Right atrium auricular region (tissue), 2 donors: ENCODE data around the gene NAA25. TPM values are rescaled to one million over a fixed set of nuclear protein-coding genes. Genes with fewer than 3 reads are reported as not detected.

Experiments
- DNase-seq: peaks from one replicate; pipeline ENCODE4 v3.0.0-alpha.2; 2019; ENCODE audit warnings: low spot score
- H3K27ac ChIP-seq, 2 donors: fragments of 200-600 bp; sonication (generic); 1 replicate in 1 of 2; 2 replicates in 1 of 2; pipeline ENCODE4 v1.5.1; 2016 to 2019
- H3K27me3 ChIP-seq, 2 donors: fragments of 200-600 bp; sonication (generic); one replicate each; pipeline versions ENCODE4 v1.5.1 to v1.6.0; 2017 to 2019
- H3K36me3 ChIP-seq: fragments of 200-600 bp; sonication (generic); one replicate; pipeline ENCODE4 v1.5.1; 2016
- H3K4me1 ChIP-seq, 2 donors: fragments of 200-600 bp; sonication (generic); one replicate each; pipeline versions ENCODE4 v1.5.1 to v1.6.0; 2017 to 2019
- H3K4me3 ChIP-seq, 2 donors: fragments of 200-600 bp; sonication (generic); 1 replicate in 1 of 2; 2 replicates in 1 of 2; pipeline ENCODE4 v1.5.1; 2017 to 2019; ENCODE audit warnings: mild to moderate bottlenecking in 1 of 2, moderate library complexity in 1 of 2
- H3K9me3 ChIP-seq, 2 donors: fragments of 200-600 bp; sonication (generic); one replicate each; pipeline ENCODE4 v1.5.1; 2019
- total RNA-seq, 2 donors: library from RNA; depleted of rRNA; stranded (reverse); fragments of >200 nt; gene quantifications; one replicate each; pipeline ENCODE4 v1.1.0, GENCODE V29; 2016
- TF ChIP-seq, protein P1 (sequence below), 2 donors: fragments of 200-600 bp; sonication (generic); IDR thresholded peaks; one replicate each; pipeline ENCODE4 v1.5.1; 2019; ENCODE audit warnings: antibody characterized with exemption in 2 of 2

NAA25 gene
- total RNA-seq: 10 to 100 TPM in 1 of 2 donors, 1 to 10 TPM in 1; 8.8 to 11.2 TPM

DNA sequence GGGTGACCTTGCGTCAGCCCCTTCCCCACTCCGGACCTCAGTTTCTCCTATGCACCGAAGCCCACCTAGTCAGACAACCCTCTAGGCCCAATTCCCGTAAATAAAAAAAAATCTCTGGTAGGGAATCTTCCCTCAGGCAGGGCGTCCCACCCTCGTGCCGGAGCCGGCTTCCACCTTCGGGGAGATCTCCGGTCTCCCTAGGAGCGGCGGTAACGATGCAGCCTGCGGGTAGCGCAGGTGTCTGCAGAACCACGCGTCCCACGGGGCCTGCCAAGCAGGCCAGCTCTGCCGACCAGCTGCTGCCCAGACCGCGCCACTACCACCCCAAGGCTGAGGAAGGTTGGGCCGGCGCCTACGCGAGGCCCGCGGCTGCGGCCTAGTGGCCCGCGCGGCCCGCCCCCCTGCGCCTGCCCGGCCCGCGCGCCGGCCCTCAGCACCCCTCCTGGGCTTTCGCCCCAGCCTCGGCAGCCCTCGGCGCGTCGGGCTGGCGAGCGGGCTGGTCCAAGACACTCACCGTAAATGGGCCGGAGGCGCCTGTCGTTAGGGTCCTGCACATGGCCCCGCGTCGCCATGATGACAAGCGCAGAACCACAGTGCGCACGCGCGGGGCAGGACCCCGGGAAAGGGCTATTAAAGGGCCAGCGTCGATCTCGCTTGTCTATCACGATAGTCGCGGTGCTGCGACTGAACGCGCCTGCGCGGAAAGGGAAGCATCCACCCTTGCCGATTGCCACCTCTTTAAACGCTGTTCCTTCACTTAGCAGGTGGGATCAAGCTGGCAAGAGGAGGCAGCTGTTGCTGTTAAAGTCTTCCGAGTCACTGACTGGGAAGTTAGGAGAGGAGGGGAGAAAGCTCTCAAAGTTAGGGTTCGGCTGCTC lies at the start of gene NAA25:
Gene NAA25, minus strand, starts transcription at position 582 of the 878 bp plus-strand sequence. Its CDS starts 10 bp downstream, at position 572.
- Histone ChIP-seq H3K36me3 (no peaks in the 10 kb centered on the region), H3K27ac (peak within 1 kb of the TSS; percentile 91 to 100), H3K4me1 (peaks cover 0 to 48% of the 10 kb centered on the region in 2 donors), H3K9me3 (no peaks in the 10 kb centered on the region), H3K4me3 (peak within 1 kb of the TSS; percentile 60 to 80), H3K27me3 (no peaks in the 10 kb centered on the region)
- DNase-seq: peak; percentile 89
- TF ChIP-seq, protein P1, sequence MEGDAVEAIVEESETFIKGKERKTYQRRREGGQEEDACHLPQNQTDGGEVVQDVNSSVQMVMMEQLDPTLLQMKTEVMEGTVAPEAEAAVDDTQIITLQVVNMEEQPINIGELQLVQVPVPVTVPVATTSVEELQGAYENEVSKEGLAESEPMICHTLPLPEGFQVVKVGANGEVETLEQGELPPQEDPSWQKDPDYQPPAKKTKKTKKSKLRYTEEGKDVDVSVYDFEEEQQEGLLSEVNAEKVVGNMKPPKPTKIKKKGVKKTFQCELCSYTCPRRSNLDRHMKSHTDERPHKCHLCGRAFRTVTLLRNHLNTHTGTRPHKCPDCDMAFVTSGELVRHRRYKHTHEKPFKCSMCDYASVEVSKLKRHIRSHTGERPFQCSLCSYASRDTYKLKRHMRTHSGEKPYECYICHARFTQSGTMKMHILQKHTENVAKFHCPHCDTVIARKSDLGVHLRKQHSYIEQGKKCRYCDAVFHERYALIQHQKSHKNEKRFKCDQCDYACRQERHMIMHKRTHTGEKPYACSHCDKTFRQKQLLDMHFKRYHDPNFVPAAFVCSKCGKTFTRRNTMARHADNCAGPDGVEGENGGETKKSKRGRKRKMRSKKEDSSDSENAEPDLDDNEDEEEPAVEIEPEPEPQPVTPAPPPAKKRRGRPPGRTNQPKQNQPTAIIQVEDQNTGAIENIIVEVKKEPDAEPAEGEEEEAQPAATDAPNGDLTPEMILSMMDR (IDR thresholded peaks at IDR 0.05): no peak

DNA sequence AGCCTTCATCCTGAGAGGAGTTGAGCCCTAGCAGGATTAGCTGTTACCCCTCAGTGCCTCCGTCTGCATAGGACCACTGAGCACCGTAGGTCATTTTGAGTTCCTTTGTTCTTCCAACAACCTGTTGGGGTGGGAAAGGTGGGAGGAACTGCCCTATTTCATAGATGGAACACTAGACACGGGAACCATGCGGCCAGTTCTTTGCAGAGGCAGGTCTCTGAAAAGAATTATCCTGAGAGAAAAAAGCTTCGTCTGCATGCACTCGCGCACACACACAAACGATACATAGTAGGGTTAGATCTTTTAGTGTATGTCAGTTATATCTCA lies 45.3 kb upstream of the NAA25 start:
- Histone ChIP-seq H3K27me3 (no peaks in the 10 kb centered on the region), H3K27ac (no peak overlapping the region), H3K4me1 (no peaks in the 10 kb centered on the region), H3K4me3 (no peak overlapping the region), H3K36me3 (peaks cover 59% of the 10 kb centered on the region), H3K9me3 (no peaks in the 10 kb centered on the region)
- TF ChIP-seq, protein P1 (IDR thresholded peaks at IDR 0.05): no peak
- DNase-seq: peak; percentile 40

DNA sequence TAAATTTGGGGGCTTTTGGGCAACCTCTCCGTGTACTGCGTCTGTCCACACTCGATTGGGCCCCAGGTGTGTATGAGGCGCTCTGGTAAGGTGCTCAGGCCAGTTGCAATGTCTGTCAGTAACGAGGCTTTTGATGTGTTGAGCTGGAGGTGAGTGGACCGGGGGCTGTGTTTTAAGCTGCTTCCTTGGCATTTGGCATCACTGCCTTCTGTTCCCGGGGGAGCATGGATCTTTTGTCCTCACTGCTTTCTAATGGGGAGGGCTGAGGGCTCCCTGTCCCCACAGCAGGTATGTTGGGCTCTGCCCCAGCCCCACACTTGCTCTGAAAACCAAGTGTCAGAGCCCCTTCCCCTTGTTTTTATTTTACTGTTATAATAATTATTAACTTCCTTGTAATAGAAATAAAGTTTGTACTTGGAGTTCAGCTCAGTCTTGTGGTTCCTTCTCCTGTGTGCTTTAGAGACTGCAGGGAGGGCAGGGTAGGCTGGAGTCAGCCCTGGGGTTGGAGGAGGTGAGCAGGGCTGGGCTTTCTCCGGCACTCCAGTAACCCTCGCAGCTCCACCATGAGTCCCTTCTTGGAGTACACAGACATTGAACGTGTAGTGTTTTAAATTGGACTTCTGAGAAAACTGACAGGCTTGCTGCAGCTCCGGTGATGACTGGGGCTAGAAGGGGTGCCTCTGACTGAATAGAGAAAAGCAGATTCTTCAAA lies 44.8 kb upstream of the NAA25 start:
- Histone ChIP-seq H3K27me3 (no peaks in the 10 kb centered on the region), H3K4me1 (no peaks in the 10 kb centered on the region), H3K36me3 (peaks cover 59% of the 10 kb centered on the region), H3K4me3 (no peak overlapping the region), H3K27ac (no peak overlapping the region), H3K9me3 (no peaks in the 10 kb centered on the region)
- DNase-seq: peak; percentile 44
- TF ChIP-seq, protein P1 (IDR thresholded peaks at IDR 0.05): no peak

DNA sequence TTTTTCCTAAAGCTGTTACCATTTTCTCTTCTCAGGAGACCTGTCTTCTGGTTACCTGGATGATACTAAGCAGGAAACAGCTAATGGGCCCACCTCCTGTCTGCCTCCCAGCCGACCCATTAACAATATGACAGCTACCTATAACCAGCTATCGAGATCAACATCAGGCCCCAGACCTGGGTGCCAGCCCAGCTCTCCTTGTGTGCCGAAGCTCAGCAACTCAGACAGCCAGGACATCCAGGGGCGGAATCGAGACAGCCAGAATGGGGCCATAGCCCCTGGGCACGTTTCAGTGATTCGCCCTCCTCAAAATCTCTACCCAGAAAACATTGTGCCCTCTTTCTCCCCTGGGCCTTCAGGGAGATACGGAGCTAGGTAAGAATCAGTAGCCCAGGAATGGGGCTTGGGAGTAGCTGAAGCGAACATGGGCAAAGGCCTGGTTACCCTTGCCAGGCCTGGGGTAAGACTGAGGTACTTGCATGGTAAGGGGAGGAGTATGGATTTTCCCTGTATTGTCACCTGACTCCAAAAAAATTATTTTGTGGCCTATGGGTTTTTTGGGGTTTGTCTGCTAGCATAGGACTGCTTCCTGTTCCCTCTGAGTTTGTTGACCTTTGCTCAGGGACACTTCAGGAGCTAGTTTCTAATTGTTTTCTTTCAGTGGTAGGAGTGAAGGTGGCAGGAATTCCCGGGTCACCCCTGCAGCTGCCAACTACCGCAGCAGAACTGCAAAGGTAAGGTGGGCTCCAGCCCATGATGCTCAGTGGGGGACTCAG lies 43.4 kb upstream of the NAA25 start:
- Histone ChIP-seq H3K9me3 (no peaks in the 10 kb centered on the region), H3K4me1 (no peaks in the 10 kb centered on the region), H3K27ac (no peak overlapping the region), H3K36me3 (peaks cover 65% of the 10 kb centered on the region), H3K4me3 (no peak overlapping the region), H3K27me3 (no peaks in the 10 kb centered on the region)
- DNase-seq: peak; percentile 47
- TF ChIP-seq, protein P1 (IDR thresholded peaks at IDR 0.05): no peak

DNA sequence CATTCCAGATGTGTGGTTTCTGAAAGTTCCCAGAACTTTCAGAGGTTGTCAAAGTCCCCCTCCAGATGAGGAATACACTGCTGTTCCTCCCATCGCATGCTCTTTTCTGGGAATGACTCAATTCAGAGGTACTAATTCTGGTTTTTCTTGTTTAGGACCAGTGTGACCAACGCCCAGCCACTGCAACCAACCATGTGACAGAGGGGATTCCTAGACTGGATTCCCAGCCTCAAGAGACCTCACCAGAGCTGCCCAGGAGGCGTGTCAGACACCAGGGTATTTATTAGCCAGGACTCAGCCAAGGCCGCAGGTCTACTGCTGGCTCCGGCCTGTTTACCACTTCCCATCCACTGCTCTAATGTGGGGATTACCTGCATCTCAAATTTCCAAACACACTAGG lies 41.0 kb upstream of the NAA25 start:
- Histone ChIP-seq H3K36me3 (peaks cover 78% of the 10 kb centered on the region), H3K4me3 (no peak overlapping the region), H3K27me3 (no peaks in the 10 kb centered on the region), H3K4me1 (no peaks in the 10 kb centered on the region), H3K9me3 (no peaks in the 10 kb centered on the region), H3K27ac (no peak overlapping the region)
- DNase-seq: peak; percentile 16
- TF ChIP-seq, protein P1 (IDR thresholded peaks at IDR 0.05): no peak
